H9 (cell line): ENCODE data around the gene PLXNC1. TPM values are rescaled to one million over a fixed set of nuclear protein-coding genes. Genes with fewer than 3 reads are reported as not detected.

Source experiments
- DNase-seq: peaks from one replicate; pipeline ENCODE4 v3.0.0-alpha.2; 2017
- H2AFZ ChIP-seq: one replicate; pipeline ENCODE4 v1.6.1; 2013; ENCODE audit warnings: mild to moderate bottlenecking, low read length, control low read depth, moderate library complexity
- H2AK5ac ChIP-seq: 2 replicates; pipeline ENCODE4 v1.6.1; 2013; ENCODE audit warnings: low read length, control low read depth, mixed read lengths; ENCODE audit not compliant: insufficient read length
- H2BK120ac ChIP-seq: one replicate; pipeline ENCODE4 v1.6.1; 2013; ENCODE audit warnings: low read depth, mild to moderate bottlenecking, low read length, control low read depth, inconsistent platforms; ENCODE audit not compliant: poor library complexity, severe bottlenecking
- H2BK12ac ChIP-seq: 2 replicates; pipeline ENCODE4 v1.6.1; 2013; ENCODE audit warnings: low read length, control low read depth, mixed read lengths, low read depth; ENCODE audit not compliant: insufficient read length
- H2BK15ac ChIP-seq: 2 replicates; pipeline ENCODE4 v1.6.1; 2013; ENCODE audit warnings: low read depth, low read length, control low read depth
- H2BK20ac ChIP-seq: one replicate; pipeline ENCODE4 v1.6.1; 2013; ENCODE audit warnings: low read depth, mild to moderate bottlenecking, low read length, control low read depth, inconsistent platforms; ENCODE audit not compliant: poor library complexity, severe bottlenecking
- H2BK5ac ChIP-seq: 2 replicates; pipeline ENCODE4 v1.6.1; 2013; ENCODE audit warnings: low read length, control low read depth, mixed read lengths; ENCODE audit not compliant: insufficient read length
- H3K14ac ChIP-seq: 2 replicates; pipeline ENCODE4 v1.6.1; 2013; ENCODE audit warnings: low read length, control low read depth; ENCODE audit not compliant: insufficient read depth
- H3K18ac ChIP-seq: 2 replicates; pipeline ENCODE4 v1.6.1; 2013; ENCODE audit warnings: low read depth, mild to moderate bottlenecking, mixed read lengths, low read length, control low read depth; ENCODE audit not compliant: insufficient read length
- H3K23ac ChIP-seq: 2 replicates; pipeline ENCODE4 v1.6.1; 2013; ENCODE audit warnings: low read length, control low read depth, mixed read lengths, low read depth; ENCODE audit not compliant: insufficient read length
- H3K23me2 ChIP-seq: 2 replicates; pipeline ENCODE4 v1.6.1; 2013; ENCODE audit warnings: low read depth, mild to moderate bottlenecking, mixed read lengths, low read length, control low read depth; ENCODE audit not compliant: insufficient read length, poor library complexity, severe bottlenecking
- H3K27ac ChIP-seq: 2 replicates; pipeline ENCODE4 v1.5.1; 2013; ENCODE audit warnings: low read length, control low read depth, mixed read lengths, low read depth; ENCODE audit not compliant: insufficient read length
- H3K27me3 ChIP-seq: 2 replicates; pipeline ENCODE4 v1.6.1; 2013; ENCODE audit warnings: low read length, control low read depth, inconsistent platforms; ENCODE audit not compliant: insufficient read depth
- H3K4ac ChIP-seq: 2 replicates; pipeline ENCODE4 v1.6.1; 2013; ENCODE audit warnings: low read depth, mild to moderate bottlenecking, control low read depth, inconsistent platforms, low read length, moderate library complexity
- H3K4me1 ChIP-seq: 2 replicates; pipeline ENCODE4 v1.6.1; 2013; ENCODE audit warnings: low read length, control low read depth, inconsistent platforms; ENCODE audit not compliant: insufficient read depth
- H3K4me2 ChIP-seq: 2 replicates; pipeline ENCODE4 v1.6.1; 2013; ENCODE audit warnings: low read length, control low read depth, mixed read lengths; ENCODE audit not compliant: insufficient read length, insufficient read depth
- H3K56ac ChIP-seq: 2 replicates; pipeline ENCODE4 v1.6.1; 2013; ENCODE audit warnings: low read depth, mild to moderate bottlenecking, mixed read lengths, low read length, control low read depth; ENCODE audit not compliant: insufficient read length
- H3K79me1 ChIP-seq: 2 replicates; pipeline ENCODE4 v1.6.1; 2013; ENCODE audit warnings: low read depth, mild to moderate bottlenecking, moderate library complexity, low read length, control low read depth, inconsistent platforms; ENCODE audit not compliant: insufficient read depth, poor library complexity, severe bottlenecking
- H3K79me2 ChIP-seq: 2 replicates; pipeline ENCODE4 v1.6.1; 2013; ENCODE audit warnings: low read length, control low read depth, inconsistent platforms; ENCODE audit not compliant: insufficient read depth
- H3K9ac ChIP-seq: 2 replicates; pipeline ENCODE4 v1.6.1; 2013; ENCODE audit warnings: low read length, control low read depth, mixed read lengths; ENCODE audit not compliant: insufficient read length; ENCODE audit errors: extremely low read depth
- H3K9me3 ChIP-seq: one replicate; pipeline ENCODE4 v1.6.1; 2013; ENCODE audit warnings: low read depth, low read length, inconsistent platforms; ENCODE audit not compliant: control insufficient read depth
- H3T11ph ChIP-seq: one replicate; pipeline ENCODE4 v1.6.1; 2013; ENCODE audit warnings: mild to moderate bottlenecking, low read length, control low read depth, inconsistent platforms
- H4K20me1 ChIP-seq: one replicate; pipeline ENCODE4 v1.6.1; 2013; ENCODE audit not compliant: control insufficient read depth, insufficient read length, insufficient read depth
- H4K5ac ChIP-seq: 2 replicates; pipeline ENCODE4 v1.6.1; 2013; ENCODE audit warnings: low read depth, mild to moderate bottlenecking, mixed read lengths, low read length, control low read depth; ENCODE audit not compliant: insufficient read length
- H4K8ac ChIP-seq: replicated peaks from 2 replicates; pipeline ENCODE4 v1.6.1; 2013; ENCODE audit warnings: low read length, control low read depth, mixed read lengths, low read depth; ENCODE audit not compliant: insufficient read length
- H4K91ac ChIP-seq: 2 replicates; pipeline ENCODE4 v1.6.1; 2013; ENCODE audit warnings: low read depth, mild to moderate bottlenecking, moderate library complexity, mixed read lengths, low read length, control low read depth; ENCODE audit not compliant: insufficient read length
- H3K27ac Mint-ChIP-seq, 3 experiments: 2 replicates in 2 of 3; 3 replicates in 1 of 3; pipeline ENCODE4 v1.8.0; 2020 to 2021; ENCODE audit warnings: mixed read lengths in 3 of 3, mild to moderate bottlenecking in 1 of 3, moderate library complexity in 1 of 3
- H3K27me3 Mint-ChIP-seq: 2 replicates; pipeline ENCODE4 v1.8.0; 2021; ENCODE audit warnings: low read depth, mild to moderate bottlenecking, moderate library complexity, mixed read lengths
- H3K36me3 Mint-ChIP-seq, 3 experiments: 2 replicates in 2 of 3; 3 replicates in 1 of 3; pipeline ENCODE4 v1.8.0; 2020 to 2021; ENCODE audit warnings: low read depth in 3 of 3, mixed read lengths in 3 of 3; ENCODE audit not compliant: insufficient read depth in 1 of 3
- H3K4me1 Mint-ChIP-seq, 2 experiments: 2 replicates each; pipeline ENCODE4 v1.8.0; 2020; ENCODE audit warnings: mixed read lengths in 2 of 2
- H3K4me3 Mint-ChIP-seq, 2 experiments: 2 replicates in 1 of 2; 3 replicates in 1 of 2; pipeline ENCODE4 v1.8.0; 2020 to 2021; ENCODE audit warnings: mild to moderate bottlenecking in 2 of 2, mixed read lengths in 2 of 2, moderate library complexity in 1 of 2
- H3K9me3 Mint-ChIP-seq, 2 experiments: 2 replicates in 1 of 2; 3 replicates in 1 of 2; pipeline ENCODE4 v1.8.0; 2020; ENCODE audit warnings: mild to moderate bottlenecking in 2 of 2, mixed read lengths in 2 of 2, moderate library complexity in 1 of 2
- CTCF ChIP-seq: fragments of 200-600 bp; sonication (generic); conservative IDR thresholded peaks from 3 replicates; pipeline ENCODE4 v1.8.0; 2021; ENCODE audit warnings: antibody characterized with exemption, mild to moderate bottlenecking
- WGBS: extraction: QIAGEN DNeasy Blood & Tissue Kit; methylation state at CpG from one replicate; pipeline ENCODE4 v1.1.7; 2013; ENCODE audit warnings: missing lambda C conversion rate, low lambda C conversion rate, mixed read lengths; ENCODE audit not compliant: insufficient read length; ENCODE audit errors: extremely low coverage; 5-methylcytosine and 5-hydroxymethylcytosine counted together
- total RNA-seq: library from RNA; stranded (reverse); gene quantifications from 2 replicates; pipeline ENCODE4 v1.2.1, GENCODE V29; 2021

Gene PLXNC1
- total RNA-seq, 1 experiment from 2014 or later = 1.2 TPM

GRCh38 chr12:94242901-94243300, 94.5 kb downstream of the PLXNC1 start:
- no peak overlapping the region for H3K18ac ChIP-seq
- no peaks in the 10 kb centered on the region for H3K23me2 ChIP-seq
- no peak overlapping the region for H3K4ac ChIP-seq
- peaks cover 20 to 27% of the 10 kb centered on the region in 2 experiments for H3K4me1 Mint-ChIP-seq
- peaks cover 4% of the 10 kb centered on the region for H3K27me3 Mint-ChIP-seq
- no peak overlapping the region for H2BK5ac ChIP-seq
- no peak overlapping the region for H3K23ac ChIP-seq
- no peak overlapping the region for H2BK120ac ChIP-seq
- H3K4me2 ChIP-seq = no peak overlapping the region
- H3K27ac ChIP-seq = no peak overlapping the region
- no peak overlapping the region for H2BK20ac ChIP-seq
- no peak overlapping the region for H4K8ac ChIP-seq
- no peaks in the 10 kb centered on the region for H4K20me1 ChIP-seq
- TF ChIP-seq CTCF = no peak
- H3K9me3 ChIP-seq = no peaks in the 10 kb centered on the region
- H3K36me3 Mint-ChIP-seq = no peaks in the 10 kb centered on the region
- no peak overlapping the region for H4K91ac ChIP-seq
- H2BK15ac ChIP-seq = no peak overlapping the region
- no peak overlapping the region for H2AFZ ChIP-seq
- no peaks in the 10 kb centered on the region for H3K79me1 ChIP-seq
- no peak overlapping the region for H4K5ac ChIP-seq
- no peaks in the 10 kb centered on the region for H3K27me3 ChIP-seq
- no peaks in the 10 kb centered on the region for H3K79me2 ChIP-seq
- no peaks in the 10 kb centered on the region for H3K9me3 Mint-ChIP-seq
- H3K9ac ChIP-seq = no peak overlapping the region
- H3K14ac ChIP-seq = 0 out of 2 replicates have a peak overlapping the region, but pooled peaks have one; percentile 2
- H2BK12ac ChIP-seq = no peak overlapping the region
- H3K4me3 Mint-ChIP-seq = no peak overlapping the region
- WGBS = no CpG with 5 or more reads among the region's 6 CpGs
- H3K27ac Mint-ChIP-seq = no peak overlapping the region
- no peak overlapping the region for H3K56ac ChIP-seq
- DNase-seq = no peak
- no peak overlapping the region for H2AK5ac ChIP-seq
- H3K4me1 ChIP-seq = no peaks in the 10 kb centered on the region; the same call in 1 of the 2 replicates
- H3T11ph ChIP-seq = no peak overlapping the region
